ENCODE measurements around the gene AEBP2. TPM values are rescaled to one million over a fixed set of nuclear protein-coding genes. Genes with fewer than 3 reads are reported as not detected.

Gene AEBP2
- 14.1 and 15.0 TPM in 2 replicates for total RNA-seq

DNA sequence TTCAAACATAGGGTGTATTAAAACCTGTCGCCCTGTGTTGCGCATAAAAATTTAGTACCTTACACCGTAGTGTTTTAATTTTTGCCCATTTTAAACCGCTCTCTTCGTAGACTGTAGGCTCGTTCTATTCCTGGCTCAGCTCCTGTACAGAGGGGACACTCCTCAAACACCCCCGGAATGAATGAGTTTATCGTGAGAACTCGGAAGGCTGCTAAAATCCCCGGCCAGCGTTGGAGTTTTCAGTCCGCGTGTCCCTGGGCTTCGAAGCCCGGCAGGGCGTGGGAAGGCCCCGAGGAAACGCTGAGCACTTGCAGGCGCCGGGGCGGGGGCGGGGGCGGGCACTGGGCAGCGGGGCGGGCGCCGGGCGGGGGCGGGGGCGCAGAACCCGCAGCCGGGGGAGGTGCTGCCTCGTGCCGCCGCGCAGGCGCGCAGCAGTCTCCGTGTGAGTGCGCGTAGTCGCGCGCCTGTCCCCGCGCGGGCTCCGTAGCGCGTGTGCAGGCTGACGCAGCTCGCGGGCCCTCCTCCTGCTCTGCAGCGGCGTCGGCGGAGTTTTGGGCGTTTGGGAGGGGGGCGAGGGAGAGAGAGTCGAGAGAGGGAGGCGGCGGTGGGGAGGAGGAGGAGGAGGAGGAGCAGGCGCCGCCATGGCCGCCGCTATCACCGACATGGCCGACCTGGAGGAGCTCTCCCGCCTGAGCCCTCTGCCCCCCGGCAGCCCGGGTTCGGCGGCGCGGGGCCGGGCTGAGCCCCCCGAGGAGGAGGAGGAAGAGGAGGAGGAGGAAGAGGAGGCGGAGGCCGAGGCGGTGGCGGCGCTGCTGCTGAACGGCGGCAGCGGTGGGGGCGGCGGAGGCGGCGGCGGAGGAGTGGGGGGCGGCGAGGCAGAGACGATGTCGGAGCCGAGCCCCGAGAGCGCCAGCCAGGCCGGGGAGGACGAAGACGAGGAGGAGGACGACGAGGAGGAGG, at the start of gene AEBP2:
Gene AEBP2 (plus strand): TSS at position 434 of the 960 bp plus-strand sequence. CDS start 208 bp downstream, at position 642.

Measured in cardiac ventricle fibroblast (primary cell).